ENCODE data around the gene RAB33A. TPM values are rescaled to one million over a fixed set of nuclear protein-coding genes. Genes with fewer than 3 reads are reported as not detected.

Gene RAB33A
- total and polyA plus RNA-seq, 2 donors = 2.4 to 2.5 TPM

DNA sequence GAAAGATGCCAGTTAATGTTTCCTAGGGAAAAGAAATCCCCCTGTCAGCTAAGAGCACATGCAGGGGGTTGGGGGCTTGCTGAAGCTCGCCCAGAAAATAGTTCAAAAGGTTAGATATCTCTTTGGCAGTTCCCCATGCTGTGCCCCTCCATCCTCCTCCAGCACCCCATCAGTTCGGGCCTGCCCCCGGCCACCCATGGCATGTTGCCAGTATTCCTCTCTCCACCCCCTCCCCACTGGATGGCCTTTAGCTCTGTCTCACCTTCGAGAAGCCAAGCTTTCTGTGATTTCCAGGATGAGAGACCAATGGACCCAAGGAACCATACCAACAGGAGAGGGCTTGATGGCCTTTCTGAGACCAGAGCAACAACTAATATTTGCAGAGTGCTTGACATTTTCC, 5.2 kb downstream of the RAB33A start:
- 81% methylated on average over 4 of the region's 4 CpGs for WGBS
- H3K4me3 ChIP-seq (ENCODE audit: low read depth, low read length) = no peak overlapping the region

DNA sequence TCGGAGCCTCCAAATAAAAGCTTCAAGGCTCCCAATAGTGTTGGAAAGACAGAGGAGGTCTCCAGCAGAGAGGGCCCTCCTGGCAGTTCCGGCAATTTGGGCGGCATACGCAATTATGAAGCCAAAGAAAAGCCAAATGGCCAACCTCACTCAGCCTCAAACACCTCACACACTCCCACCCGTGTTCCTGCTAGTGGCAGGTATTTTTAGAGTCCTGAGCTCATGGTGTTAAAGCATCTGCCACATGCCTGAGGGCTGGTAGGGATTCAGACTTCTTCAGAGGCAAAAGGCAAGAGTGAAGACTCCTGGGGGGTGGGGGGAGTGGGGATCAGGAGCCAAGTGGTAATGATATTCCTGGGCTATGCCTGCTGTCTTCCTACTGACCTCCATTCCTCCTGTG, 7.4 kb downstream of the RAB33A start:
- no peak for DNase-seq (ENCODE audit: extremely low spot score)
- no peak overlapping the region for H3K27ac ChIP-seq (ENCODE audit: low read depth)
- H3K36me3 ChIP-seq (ENCODE audit: insufficient read depth) = no peaks in the 10 kb centered on the region
- no peaks in the 10 kb centered on the region for H3K4me1 ChIP-seq (ENCODE audit: insufficient read depth)
- no peak overlapping the region for H3K4me3 ChIP-seq (ENCODE audit: low read depth, low read length)
- WGBS = 72% methylated on average over 5 of the region's 5 CpGs

More for the DNA sequence above, 5.2 kb downstream of the RAB33A start:
- Histone ChIP-seq H3K27ac (ENCODE audit: low read depth) (no peak overlapping the region), H3K36me3 (ENCODE audit: insufficient read depth) (no peaks in the 10 kb centered on the region), H3K4me1 (ENCODE audit: insufficient read depth) (no peaks in the 10 kb centered on the region)
- DNase-seq (ENCODE audit: extremely low spot score) = no peak

DNA sequence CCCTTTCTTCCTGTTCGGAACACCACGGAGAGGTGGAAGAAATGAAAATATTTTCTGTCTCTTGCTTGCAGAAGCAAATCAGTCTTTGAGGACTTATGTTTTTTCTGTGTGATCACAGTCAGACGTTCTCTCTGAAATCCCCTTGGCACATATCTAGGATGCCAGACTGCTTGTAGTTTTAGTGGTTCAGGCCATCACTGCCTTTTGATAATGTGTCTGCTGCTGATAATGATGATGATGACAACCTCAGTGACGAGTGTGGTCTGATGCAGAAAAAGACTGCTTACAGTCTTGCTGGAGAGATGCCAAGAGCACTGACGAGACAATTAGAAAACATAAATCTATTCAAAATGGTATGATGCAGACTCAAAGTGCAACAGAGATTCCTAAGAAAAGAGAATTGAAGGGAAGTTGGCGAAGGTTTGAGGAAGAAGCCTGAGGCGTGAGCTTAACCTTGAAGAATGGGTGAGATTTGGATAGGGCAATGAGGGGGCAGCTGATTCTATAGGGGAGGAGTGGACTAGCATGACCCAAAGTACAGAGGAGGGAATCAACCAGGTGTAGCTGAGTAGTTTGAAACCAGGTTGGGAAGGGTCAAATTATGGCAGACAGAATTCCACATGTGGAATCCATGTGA, 7.9 kb downstream of the RAB33A start:
- Histone ChIP-seq H3K36me3 (ENCODE audit: insufficient read depth) (no peaks in the 10 kb centered on the region), H3K4me3 (ENCODE audit: low read depth, low read length) (no peak overlapping the region), H3K27ac (ENCODE audit: low read depth) (no peak overlapping the region), H3K4me1 (ENCODE audit: insufficient read depth) (no peaks in the 10 kb centered on the region)
- no peak for DNase-seq (ENCODE audit: extremely low spot score)
- WGBS = 44% methylated on average over 7 of the region's 7 CpGs

DNA sequence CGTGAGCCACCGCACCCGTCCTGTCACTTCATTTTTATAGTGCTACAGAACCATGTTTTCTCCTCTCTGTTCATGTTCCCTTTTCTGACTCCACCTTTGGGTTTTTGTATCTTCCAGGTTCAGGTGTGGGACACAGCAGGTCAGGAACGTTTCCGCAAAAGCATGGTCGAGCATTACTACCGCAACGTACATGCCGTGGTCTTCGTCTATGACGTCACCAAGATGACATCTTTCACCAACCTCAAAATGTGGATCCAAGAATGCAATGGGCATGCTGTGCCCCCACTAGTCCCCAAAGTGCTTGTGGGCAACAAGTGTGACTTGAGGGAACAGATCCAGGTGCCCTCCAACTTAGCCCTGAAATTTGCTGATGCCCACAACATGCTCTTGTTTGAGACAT, 12.4 kb downstream of the RAB33A start:
- H3K4me1 ChIP-seq (ENCODE audit: insufficient read depth) = no peaks in the 10 kb centered on the region
- DNase-seq (ENCODE audit: extremely low spot score) = no peak
- 96% methylated on average over 11 of the region's 11 CpGs for WGBS
- no peak overlapping the region for H3K27ac ChIP-seq (ENCODE audit: low read depth)
- no peak overlapping the region for H3K4me3 ChIP-seq (ENCODE audit: low read depth, low read length)
- no peaks in the 10 kb centered on the region for H3K36me3 ChIP-seq (ENCODE audit: insufficient read depth)

DNA sequence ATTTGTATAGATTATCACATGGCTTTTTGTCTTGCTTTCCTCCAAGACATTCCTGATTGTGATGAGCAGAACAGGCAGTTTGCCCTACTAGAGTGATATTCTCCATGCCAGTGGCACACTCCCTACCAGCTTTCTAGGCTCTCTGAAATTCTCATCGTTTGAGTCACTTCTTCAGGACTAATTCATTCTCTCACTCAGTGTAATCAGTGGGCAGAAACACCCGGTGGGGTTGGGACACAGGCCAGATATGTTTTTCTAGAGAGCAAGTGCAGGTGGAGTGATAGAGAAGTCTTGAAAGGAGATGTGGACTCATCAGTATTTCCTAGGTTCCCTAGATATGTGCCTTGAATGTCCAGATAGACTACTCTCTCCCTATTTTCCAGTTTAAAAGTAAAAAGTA, 13.1 kb downstream of the RAB33A start:
- no peaks in the 10 kb centered on the region for H3K4me1 ChIP-seq (ENCODE audit: insufficient read depth)
- no peak for DNase-seq (ENCODE audit: extremely low spot score)
- WGBS = 60% methylated on average over 2 of the region's 2 CpGs
- no peak overlapping the region for H3K27ac ChIP-seq (ENCODE audit: low read depth)
- no peaks in the 10 kb centered on the region for H3K36me3 ChIP-seq (ENCODE audit: insufficient read depth)
- H3K4me3 ChIP-seq (ENCODE audit: low read depth, low read length) = no peak overlapping the region

DNA sequence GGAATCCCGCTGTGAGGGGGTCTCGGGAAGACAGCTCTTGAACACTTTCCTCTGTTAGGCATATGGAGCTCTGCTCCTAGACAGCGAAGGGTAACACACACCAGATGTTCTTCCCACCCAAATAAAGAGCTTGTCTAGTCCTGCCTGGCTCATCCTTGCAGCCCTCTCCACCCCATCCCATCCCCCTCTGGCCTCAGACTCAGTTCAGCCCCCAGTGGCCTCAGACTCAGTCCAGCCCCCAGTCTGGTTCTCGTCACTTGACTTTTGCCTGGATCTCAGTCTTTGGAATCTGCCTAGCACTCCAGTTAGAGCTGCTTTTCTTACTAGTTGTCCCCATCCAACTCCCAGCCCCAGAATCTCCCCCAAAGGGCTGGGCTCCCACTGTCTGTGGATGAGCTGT, 14.9 kb downstream of the RAB33A start:
- no peak for DNase-seq (ENCODE audit: extremely low spot score)
- no peaks in the 10 kb centered on the region for H3K4me1 ChIP-seq (ENCODE audit: insufficient read depth)
- no peaks in the 10 kb centered on the region for H3K36me3 ChIP-seq (ENCODE audit: insufficient read depth)
- H3K27ac ChIP-seq (ENCODE audit: low read depth) = no peak overlapping the region
- 36% methylated on average over 4 of the region's 4 CpGs for WGBS
- no peak overlapping the region for H3K4me3 ChIP-seq (ENCODE audit: low read depth, low read length)

DNA sequence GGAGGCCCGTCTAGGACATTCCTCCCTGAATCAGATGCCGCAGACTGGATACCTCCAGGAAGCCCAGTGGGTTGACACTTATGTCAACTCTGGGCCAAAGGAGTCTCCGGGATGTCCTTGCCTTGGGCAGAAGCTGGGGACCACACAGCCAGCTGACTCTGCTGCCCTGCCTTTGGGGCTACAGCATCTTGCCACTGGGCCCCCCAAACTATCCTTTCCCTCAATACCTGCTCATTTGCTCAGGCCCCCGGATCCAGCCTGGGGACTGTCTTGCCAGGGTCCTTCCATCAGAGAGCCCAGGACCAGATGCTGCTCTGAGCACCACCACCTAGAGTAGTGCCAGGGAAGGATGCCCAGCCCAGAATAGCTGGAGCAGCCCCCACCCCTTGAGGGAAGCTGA, 19.0 kb downstream of the RAB33A start:
- Histone ChIP-seq H3K27ac (ENCODE audit: low read depth) (no peak overlapping the region), H3K4me1 (ENCODE audit: insufficient read depth) (no peaks in the 10 kb centered on the region), H3K36me3 (ENCODE audit: insufficient read depth) (no peaks in the 10 kb centered on the region), H3K4me3 (ENCODE audit: low read depth, low read length) (no peak overlapping the region)
- DNase-seq (ENCODE audit: extremely low spot score) = no peak
- WGBS = 90% methylated on average over 4 of the region's 4 CpGs

DNA sequence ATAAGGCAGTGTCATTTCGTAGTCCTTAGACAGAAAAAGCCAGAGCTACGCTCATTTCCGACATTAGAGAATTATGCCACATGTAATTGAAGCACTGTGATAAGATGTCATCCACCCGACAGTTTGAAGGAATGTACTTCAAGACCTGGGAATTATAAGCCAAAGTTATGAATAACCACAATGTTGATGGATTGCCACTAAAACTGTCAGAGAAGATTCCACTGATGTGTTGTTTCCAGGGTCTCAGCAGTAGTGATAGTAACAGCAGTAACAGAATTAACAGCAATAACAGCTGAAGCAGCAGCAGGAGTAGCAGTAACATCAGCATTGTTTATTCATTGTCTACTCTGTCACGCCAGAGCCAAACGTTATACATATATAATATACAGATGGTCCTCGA, 24.7 kb downstream of the RAB33A start:
- WGBS = 39% methylated on average over 7 of the region's 7 CpGs
- no peak overlapping the region for H3K27ac ChIP-seq (ENCODE audit: low read depth)
- H3K4me1 ChIP-seq (ENCODE audit: insufficient read depth) = no peaks in the 10 kb centered on the region
- H3K36me3 ChIP-seq (ENCODE audit: insufficient read depth) = no peaks in the 10 kb centered on the region
- no peak overlapping the region for H3K4me3 ChIP-seq (ENCODE audit: low read depth, low read length)
- no peak for DNase-seq (ENCODE audit: extremely low spot score)

DNA sequence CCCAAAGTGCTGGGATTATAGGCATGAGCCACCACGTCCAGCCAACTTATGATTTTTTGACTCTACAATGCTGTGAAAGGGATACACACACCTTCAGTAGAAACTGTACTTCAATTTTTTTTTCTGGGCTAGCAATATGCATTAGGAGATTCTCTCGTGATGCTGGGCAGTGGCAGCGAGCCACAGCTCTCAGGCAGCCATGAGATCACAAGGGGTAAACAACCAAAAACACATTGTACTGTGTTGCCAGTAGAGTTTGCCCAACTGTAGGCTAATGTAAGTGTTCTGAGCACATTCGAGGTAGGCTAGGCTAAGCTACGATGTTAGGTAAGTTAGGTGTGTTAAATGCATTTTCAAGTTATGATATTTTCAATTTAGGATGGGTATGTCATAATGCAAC, 25.7 kb downstream of the RAB33A start:
- WGBS = 58% methylated on average over 5 of the region's 5 CpGs
- Histone ChIP-seq H3K27ac (ENCODE audit: low read depth) (no peak overlapping the region), H3K4me1 (ENCODE audit: insufficient read depth) (no peaks in the 10 kb centered on the region), H3K4me3 (ENCODE audit: low read depth, low read length) (no peak overlapping the region), H3K36me3 (ENCODE audit: insufficient read depth) (no peaks in the 10 kb centered on the region)
- DNase-seq (ENCODE audit: extremely low spot score) = no peak

DNA sequence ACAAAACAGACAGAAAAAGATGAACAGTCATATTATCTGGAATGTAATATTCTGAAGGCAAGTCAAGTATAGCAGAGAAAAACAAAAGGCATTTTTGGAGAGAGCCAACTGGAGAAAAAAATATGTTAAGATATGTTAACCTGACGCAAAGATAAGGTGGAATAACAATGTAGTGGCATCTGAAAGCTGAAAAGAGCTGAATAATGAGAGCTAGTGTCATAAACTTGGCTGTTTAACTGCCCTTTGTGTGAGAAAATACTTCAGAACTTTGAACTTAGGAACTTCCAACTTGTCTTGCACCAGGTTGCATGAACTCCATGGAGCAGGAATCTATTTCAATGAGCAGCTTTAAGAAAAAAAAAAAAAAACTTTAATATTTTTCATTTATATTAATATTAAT, 32.9 kb downstream of the RAB33A start:
- no peak for DNase-seq (ENCODE audit: extremely low spot score)
- no peak overlapping the region for H3K4me3 ChIP-seq (ENCODE audit: low read depth, low read length)
- H3K36me3 ChIP-seq (ENCODE audit: insufficient read depth) = no peaks in the 10 kb centered on the region
- 96% methylated on average over 1 of the region's 1 CpG for WGBS
- H3K27ac ChIP-seq (ENCODE audit: low read depth) = no peak overlapping the region
- H3K4me1 ChIP-seq (ENCODE audit: insufficient read depth) = no peaks in the 10 kb centered on the region

DNA sequence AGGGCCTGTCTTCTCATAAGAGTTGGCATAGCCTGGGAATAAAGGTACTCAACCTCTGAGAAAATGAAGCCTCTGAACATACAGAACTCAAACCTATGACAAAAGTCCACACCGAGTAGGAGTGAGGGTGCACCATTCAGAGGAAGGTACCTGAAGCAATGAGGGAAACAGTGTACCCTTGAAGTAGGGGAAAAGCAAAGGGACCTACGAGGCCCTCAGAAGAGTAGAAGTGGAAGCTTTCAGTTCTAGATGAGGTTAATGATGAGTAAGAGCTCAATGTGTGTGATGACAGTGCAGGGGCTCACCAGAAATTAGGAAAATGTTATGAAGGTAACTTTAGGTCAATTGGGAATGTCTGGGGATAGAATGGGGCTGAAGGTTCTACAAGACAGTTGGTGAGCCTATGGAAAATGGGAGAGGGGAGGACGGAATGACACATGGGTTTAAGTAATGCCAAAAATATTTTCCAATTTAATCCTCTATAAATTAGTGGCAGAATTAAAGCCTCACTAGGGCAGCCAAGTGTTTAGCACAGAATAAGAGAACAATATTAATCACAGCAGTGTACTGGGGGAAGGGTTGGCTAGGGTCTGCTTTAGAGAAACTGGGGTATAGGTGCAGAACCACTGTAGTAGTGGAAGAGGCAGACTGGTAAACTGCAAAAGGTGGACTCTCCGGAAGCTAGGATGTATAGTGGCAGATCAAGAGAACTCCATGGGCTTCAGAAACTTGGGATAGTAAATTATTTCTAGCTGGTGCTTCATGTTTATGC, 39.8 kb downstream of the RAB33A start:
- no peaks in the 10 kb centered on the region for H3K4me1 ChIP-seq (ENCODE audit: insufficient read depth)
- H3K4me3 ChIP-seq (ENCODE audit: low read depth, low read length) = no peak overlapping the region
- H3K27ac ChIP-seq (ENCODE audit: low read depth) = no peak overlapping the region
- DNase-seq (ENCODE audit: extremely low spot score) = no peak
- WGBS = 92% methylated on average over 4 of the region's 4 CpGs
- H3K36me3 ChIP-seq (ENCODE audit: insufficient read depth) = no peaks in the 10 kb centered on the region

DNA sequence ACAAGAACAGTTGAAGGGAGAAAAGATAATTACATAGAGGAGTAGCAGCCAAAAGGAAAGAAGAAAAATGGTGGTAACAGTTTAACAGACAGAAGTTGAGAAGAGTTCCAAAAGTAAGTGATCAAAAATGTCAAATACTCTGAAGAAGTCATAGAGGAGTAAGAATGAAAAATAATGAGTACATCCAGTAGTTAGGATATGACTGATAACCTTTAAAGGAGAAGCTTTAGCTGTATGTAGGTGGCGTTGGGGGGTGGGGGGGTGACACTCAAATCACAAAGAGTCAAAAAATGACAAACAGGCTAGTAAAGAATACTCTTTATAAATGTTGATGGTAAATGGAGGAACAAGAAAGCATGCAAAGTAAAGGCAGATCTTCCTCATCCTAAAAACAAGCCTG, 40.6 kb downstream of the RAB33A start:
- no peak overlapping the region for H3K27ac ChIP-seq (ENCODE audit: low read depth)
- DNase-seq (ENCODE audit: extremely low spot score) = no peak
- H3K36me3 ChIP-seq (ENCODE audit: insufficient read depth) = no peaks in the 10 kb centered on the region
- WGBS = 94% methylated on average over 1 of the region's 1 CpG
- H3K4me3 ChIP-seq (ENCODE audit: low read depth, low read length) = no peak overlapping the region
- no peaks in the 10 kb centered on the region for H3K4me1 ChIP-seq (ENCODE audit: insufficient read depth)

DNA sequence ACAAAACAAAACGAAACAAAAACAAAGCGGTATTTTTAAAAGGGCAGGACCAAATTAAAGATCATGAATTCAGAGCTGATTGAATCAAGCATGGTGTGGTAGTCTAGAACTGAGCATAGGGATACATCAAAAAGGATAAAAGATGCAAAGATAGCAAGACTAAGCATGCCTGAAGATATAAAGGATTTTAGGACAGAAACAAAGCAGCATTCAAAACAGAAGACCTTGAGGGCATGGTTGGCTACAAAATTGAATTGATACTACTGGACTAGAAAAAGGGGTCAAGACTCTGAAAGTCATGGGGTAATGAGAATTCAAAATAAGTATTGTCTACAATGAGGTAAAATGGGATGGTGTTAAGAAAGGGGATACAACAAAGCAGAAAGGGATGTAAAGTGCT, 41.6 kb downstream of the RAB33A start:
- no peaks in the 10 kb centered on the region for H3K36me3 ChIP-seq (ENCODE audit: insufficient read depth)
- H3K4me1 ChIP-seq (ENCODE audit: insufficient read depth) = no peaks in the 10 kb centered on the region
- no peak overlapping the region for H3K4me3 ChIP-seq (ENCODE audit: low read depth, low read length)
- no peak for DNase-seq (ENCODE audit: extremely low spot score)
- H3K27ac ChIP-seq (ENCODE audit: low read depth) = no peak overlapping the region
- 99% methylated on average over 2 of the region's 2 CpGs for WGBS

DNA sequence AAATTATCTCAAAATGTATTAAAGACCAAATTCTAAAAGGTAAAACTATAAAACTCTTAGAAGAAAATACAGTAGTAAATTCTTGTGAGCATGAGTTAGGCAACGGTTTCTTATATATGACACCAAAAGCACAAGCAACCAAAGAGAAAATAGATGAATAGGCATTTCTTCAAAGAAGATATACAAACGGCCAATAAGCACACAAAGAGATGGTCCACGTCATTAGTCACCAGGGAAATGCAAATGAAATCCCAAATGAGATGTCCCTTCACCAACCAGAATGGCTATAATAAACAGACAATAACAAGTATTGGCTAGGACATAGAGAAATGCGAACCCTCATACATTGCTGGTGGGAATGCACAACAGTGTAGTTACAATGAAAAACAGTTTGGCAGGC, 44.6 kb downstream of the RAB33A start:
- Histone ChIP-seq H3K4me1 (ENCODE audit: insufficient read depth) (no peaks in the 10 kb centered on the region), H3K4me3 (ENCODE audit: low read depth, low read length) (no peak overlapping the region), H3K36me3 (ENCODE audit: insufficient read depth) (no peaks in the 10 kb centered on the region), H3K27ac (ENCODE audit: low read depth) (no peak overlapping the region)
- 90% methylated on average over 4 of the region's 4 CpGs for WGBS
- DNase-seq (ENCODE audit: extremely low spot score) = no peak
